ENCODE measurements around the gene AGAP3. TPM values are rescaled to one million over a fixed set of nuclear protein-coding genes. Genes with fewer than 3 reads are reported as not detected.

Gene AGAP3
- total RNA-seq, 2 experiments from 2014 or later: 16.7 to 17.7 TPM

GRCh38 chr7:151099486-151100211, 13.4 kb downstream of the AGAP3 start:
- H3K4me1 Mint-ChIP-seq (ENCODE audit: low read depth): peaks cover 3% of the 10 kb centered on the region
- no peaks in the 10 kb centered on the region for H3K36me3 Mint-ChIP-seq (ENCODE audit: low read depth)
- H3K27me3 Mint-ChIP-seq (ENCODE audit: low read depth): no peaks in the 10 kb centered on the region
- no peak overlapping the region for H3K27ac Mint-ChIP-seq
- intact Hi-C loops (cut with micrococcal nuclease): no loop called here
- H3K9me3 Mint-ChIP-seq: no peaks in the 10 kb centered on the region
- no peak overlapping the region for H3K4me3 Mint-ChIP-seq
- DNase-seq: no peak
- CTCF ChIA-PET: no interaction called here

GRCh38 chr7:151100921-151101320, 14.6 kb downstream of the AGAP3 start:
- no peak for DNase-seq
- Mint-ChIP-seq H3K27me3 (ENCODE audit: low read depth) (no peaks in the 10 kb centered on the region), H3K36me3 (ENCODE audit: low read depth) (no peaks in the 10 kb centered on the region), H3K27ac (no peak overlapping the region), H3K9me3 (no peaks in the 10 kb centered on the region), H3K4me3 (no peak overlapping the region), H3K4me1 (ENCODE audit: low read depth) (peaks cover under 1% of the 10 kb centered on the region)
- intact Hi-C loops (cut with micrococcal nuclease): no loop called here
- CTCF ChIA-PET: interaction anchor here (1.0 to 1.2 kb wide), 2 partner anchors 14 to 19 kb away, joined by 3 read pairs; no protein-coding TSS in a partner anchor

- CTCF ChIA-PET: interaction anchor here (0.9 to 1.2 kb wide), 3 partner anchors 15 to 22 kb away, joined by 3 to 5 read pairs (median 3); no protein-coding TSS in a partner anchor
- Mint-ChIP-seq H3K9me3 (no peaks in the 10 kb centered on the region), H3K4me1 (ENCODE audit: low read depth) (no peaks in the 10 kb centered on the region), H3K36me3 (ENCODE audit: low read depth) (no peaks in the 10 kb centered on the region), H3K4me3 (no peak overlapping the region), H3K27me3 (ENCODE audit: low read depth) (no peaks in the 10 kb centered on the region), H3K27ac (no peak overlapping the region)
- intact Hi-C loops (cut with micrococcal nuclease): no loop called here
- no peak for DNase-seq
Measured at GRCh38 chr7:151101621-151102396, 15.5 kb downstream of the AGAP3 start.

- Mint-ChIP-seq H3K4me3 (no peak overlapping the region), H3K4me1 (ENCODE audit: low read depth) (no peaks in the 10 kb centered on the region), H3K27me3 (ENCODE audit: low read depth) (no peaks in the 10 kb centered on the region), H3K36me3 (ENCODE audit: low read depth) (no peaks in the 10 kb centered on the region), H3K9me3 (no peaks in the 10 kb centered on the region), H3K27ac (no peak overlapping the region)
- intact Hi-C loops (cut with micrococcal nuclease): no loop called here
- no peak for DNase-seq
- CTCF ChIA-PET: interaction anchor here (1.0 kb wide), 1 partner anchor 21 kb away, joined by 3 read pairs; no protein-coding TSS in a partner anchor
Measured at GRCh38 chr7:151102991-151103390, 16.7 kb downstream of the AGAP3 start.

- Mint-ChIP-seq H3K27ac (no peak overlapping the region), H3K36me3 (ENCODE audit: low read depth) (no peaks in the 10 kb centered on the region)
Measured at GRCh38 chr7:151103973-151104372, 17.7 kb downstream of the AGAP3 start.

DNA sequence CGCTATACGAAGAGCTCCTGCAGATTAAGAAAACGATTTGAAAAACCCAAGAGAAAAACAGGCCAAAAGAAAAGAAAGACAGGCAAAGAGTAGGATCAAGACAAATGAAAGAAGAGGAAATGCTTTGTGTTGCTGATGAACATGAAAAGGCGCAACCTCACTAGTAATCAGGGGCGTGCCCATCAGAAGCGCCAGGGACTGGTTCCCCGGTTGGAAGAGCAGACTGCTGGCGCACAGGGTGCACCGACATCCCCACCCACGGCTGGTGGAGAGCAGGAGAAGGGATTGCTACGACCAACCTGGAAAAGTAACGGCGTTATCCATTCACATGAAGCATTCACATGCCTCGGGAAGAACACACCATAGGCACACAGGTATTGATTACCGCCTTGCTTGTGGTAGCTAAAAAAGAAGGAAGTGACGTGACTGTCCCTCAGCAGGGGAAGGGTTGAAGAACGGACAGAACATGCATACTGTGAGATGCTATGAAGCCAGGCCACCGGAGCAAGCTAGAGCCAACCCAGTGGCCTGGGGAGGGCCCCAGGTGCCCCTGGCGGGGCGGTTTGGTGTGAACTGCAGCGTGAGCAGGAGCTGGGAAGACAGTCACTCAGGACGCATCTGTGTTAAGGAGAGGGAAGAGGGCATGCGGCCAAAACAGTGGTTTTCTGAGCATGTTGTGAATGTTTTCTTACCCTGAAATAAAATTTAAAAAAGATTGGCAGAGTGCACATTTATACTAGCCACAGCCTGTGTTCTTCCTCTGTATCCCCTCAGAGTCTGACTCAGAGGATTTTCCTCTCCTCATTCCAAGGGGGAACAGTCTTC, 18.3 kb downstream of the AGAP3 start:
- CTCF ChIA-PET: interaction anchor here (1.2 kb wide), 1 partner anchor 19 kb away, joined by 4 read pairs; no protein-coding TSS in a partner anchor
- H3K4me3 Mint-ChIP-seq: no peak overlapping the region
- intact Hi-C loops (cut with micrococcal nuclease): no loop called here
- H3K27ac Mint-ChIP-seq: no peak overlapping the region
- no peak for DNase-seq
- H3K4me1 Mint-ChIP-seq (ENCODE audit: low read depth): no peaks in the 10 kb centered on the region
- H3K27me3 Mint-ChIP-seq (ENCODE audit: low read depth): no peaks in the 10 kb centered on the region
- H3K36me3 Mint-ChIP-seq (ENCODE audit: low read depth): no peaks in the 10 kb centered on the region
- no peaks in the 10 kb centered on the region for H3K9me3 Mint-ChIP-seq

More at GRCh38 chr7:151103973-151104372, 17.7 kb downstream of the AGAP3 start:
- CTCF ChIA-PET: interaction anchor here (1.2 kb wide), 1 partner anchor 20 kb away, joined by 4 read pairs; no protein-coding TSS in a partner anchor
- intact Hi-C loops (cut with micrococcal nuclease): no loop called here
- Mint-ChIP-seq H3K4me3 (no peak overlapping the region), H3K9me3 (no peaks in the 10 kb centered on the region), H3K4me1 (ENCODE audit: low read depth) (no peaks in the 10 kb centered on the region), H3K27me3 (ENCODE audit: low read depth) (no peaks in the 10 kb centered on the region)
- DNase-seq: no peak

GRCh38 chr7:151107882-151108281, 21.6 kb downstream of the AGAP3 start:
- Mint-ChIP-seq H3K4me3 (no peak overlapping the region), H3K27ac (no peak overlapping the region), H3K9me3 (no peaks in the 10 kb centered on the region), H3K4me1 (ENCODE audit: low read depth) (no peaks in the 10 kb centered on the region), H3K27me3 (ENCODE audit: low read depth) (peaks cover under 1% of the 10 kb centered on the region), H3K36me3 (ENCODE audit: low read depth) (no peaks in the 10 kb centered on the region)
- CTCF ChIA-PET: interaction anchor here (1.2 to 5.5 kb wide), 4 partner anchors 11 to 145 kb away, joined by 3 to 49 read pairs (median 4); no protein-coding TSS in a partner anchor
- no peak for DNase-seq
- intact Hi-C loops (cut with micrococcal nuclease): no loop called here

- CTCF ChIA-PET: interaction anchor here (0.6 to 5.5 kb wide), 9 partner anchors 10 to 189 kb away, joined by 3 to 49 read pairs (median 5); no protein-coding TSS in a partner anchor
- intact Hi-C loops (cut with micrococcal nuclease): loop anchor here (2.0 to 5.0 kb wide), 3 partner anchors 23 to 332 kb away; partner anchors contain the start of gene AGAP3
- Mint-ChIP-seq H3K27ac (no peak overlapping the region), H3K36me3 (ENCODE audit: low read depth) (no peaks in the 10 kb centered on the region), H3K4me1 (ENCODE audit: low read depth) (no peaks in the 10 kb centered on the region), H3K4me3 (no peak overlapping the region), H3K9me3 (no peaks in the 10 kb centered on the region), H3K27me3 (ENCODE audit: low read depth) (peaks cover 11% of the 10 kb centered on the region)
- no peak for DNase-seq
Measured at GRCh38 chr7:151109094-151110048, 23.1 kb downstream of the AGAP3 start.

GRCh38 chr7:151110236-151110940, 24.1 kb downstream of the AGAP3 start:
- Mint-ChIP-seq H3K27ac (no peak overlapping the region), H3K27me3 (ENCODE audit: low read depth) (peaks cover 11% of the 10 kb centered on the region), H3K4me3 (no peak overlapping the region), H3K9me3 (no peaks in the 10 kb centered on the region), H3K36me3 (ENCODE audit: low read depth) (no peaks in the 10 kb centered on the region), H3K4me1 (ENCODE audit: low read depth) (no peaks in the 10 kb centered on the region)
- DNase-seq: no peak
- intact Hi-C loops (cut with micrococcal nuclease): loop anchor here (2.0 to 5.0 kb wide), 3 partner anchors 24 to 333 kb away; partner anchors contain the start of gene AGAP3
- CTCF ChIA-PET: interaction anchor here (0.6 to 5.5 kb wide), 27 partner anchors 11 to 331 kb away, joined by 3 to 49 read pairs (median 5); partner anchors contain the start of genes ABCB8 and TMUB1

- Mint-ChIP-seq H3K36me3 (ENCODE audit: low read depth) (no peaks in the 10 kb centered on the region), H3K4me1 (ENCODE audit: low read depth) (no peaks in the 10 kb centered on the region), H3K27me3 (ENCODE audit: low read depth) (peaks cover 11% of the 10 kb centered on the region), H3K27ac (no peak overlapping the region), H3K4me3 (no peak overlapping the region), H3K9me3 (no peaks in the 10 kb centered on the region)
- DNase-seq: peak; percentile 83
- intact Hi-C loops (cut with micrococcal nuclease): loop anchor here (1.0 to 5.0 kb wide), 8 partner anchors 24 to 334 kb away; partner anchors contain the start of genes ABCB8, AGAP3 and SLC4A2
- CTCF ChIA-PET: interaction anchor here (0.6 to 5.5 kb wide), 34 partner anchors 10 to 528 kb away, joined by 3 to 49 read pairs (median 4); partner anchors contain the start of genes ABCB8 and TMUB1
Measured at GRCh38 chr7:151110941-151111645, 24.8 kb downstream of the AGAP3 start.

Data from activated naive CD4-positive, alpha-beta T cell treated with anti-CD3 and anti-CD28 coated beads for 36 hours (primary cell).